Lower leg skin (tissue), 3 donors: ENCODE measurements around the gene RASGEF1B.

ENCODE experiments used
- CTCF ChIP-seq, 3 donors: fragments of 450-650 bp; IDR thresholded peaks; one replicate each; pipeline ENCODE4 v1.5.1; 2016; ENCODE audit warnings: antibody characterized with exemption in 3 of 3, mild to moderate bottlenecking in 3 of 3, moderate library complexity in 2 of 3
- POLR2A ChIP-seq, 2 donors: fragments of 450-650 bp; IDR thresholded peaks; one replicate each; pipeline ENCODE4 v1.6.1; 2016 to 2017; ENCODE audit warnings: antibody characterized with exemption in 2 of 2, mild to moderate bottlenecking in 1 of 2, moderate library complexity in 1 of 2

- TF ChIP-seq CTCF (IDR thresholded peaks at IDR 0.05) = no peak
- no peak for TF ChIP-seq POLR2A (IDR thresholded peaks at IDR 0.05)
Observed at GRCh38 chr4:81436941-81437574, 34.6 kb downstream of the RASGEF1B start.
